Activated T-cell treated with anti-CD3 and anti-CD28 coated beads for 1 hour (primary cell): ENCODE results near the gene PTK6.

ENCODE experiments used
- DNase-seq: peaks from one replicate; pipeline ENCODE4 v3.0.0-alpha.2; 2020; ENCODE audit warnings: low read depth

Gene PTK6

DNA sequence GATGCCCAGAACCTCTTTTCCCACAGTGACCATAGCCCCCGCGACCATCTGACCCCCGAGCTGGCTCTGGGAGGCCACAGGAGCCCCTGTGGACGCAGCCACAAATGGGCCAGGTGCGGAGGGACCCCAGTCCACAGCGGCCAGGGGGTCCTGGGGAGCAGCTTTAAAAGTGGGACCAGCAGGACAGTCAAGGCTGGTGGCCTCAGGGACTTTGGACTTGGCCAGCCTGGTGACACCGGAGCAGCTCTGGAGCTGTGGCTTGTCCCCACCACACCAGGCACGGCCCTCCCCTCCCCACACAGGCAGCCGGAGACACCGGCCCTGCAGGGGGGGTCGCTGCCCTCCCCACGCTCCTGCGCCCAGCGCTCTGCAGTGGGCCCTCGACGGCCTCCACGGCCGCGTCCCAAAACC lies 20.3 kb upstream of the PTK6 start:
- no peak for DNase-seq

DNA sequence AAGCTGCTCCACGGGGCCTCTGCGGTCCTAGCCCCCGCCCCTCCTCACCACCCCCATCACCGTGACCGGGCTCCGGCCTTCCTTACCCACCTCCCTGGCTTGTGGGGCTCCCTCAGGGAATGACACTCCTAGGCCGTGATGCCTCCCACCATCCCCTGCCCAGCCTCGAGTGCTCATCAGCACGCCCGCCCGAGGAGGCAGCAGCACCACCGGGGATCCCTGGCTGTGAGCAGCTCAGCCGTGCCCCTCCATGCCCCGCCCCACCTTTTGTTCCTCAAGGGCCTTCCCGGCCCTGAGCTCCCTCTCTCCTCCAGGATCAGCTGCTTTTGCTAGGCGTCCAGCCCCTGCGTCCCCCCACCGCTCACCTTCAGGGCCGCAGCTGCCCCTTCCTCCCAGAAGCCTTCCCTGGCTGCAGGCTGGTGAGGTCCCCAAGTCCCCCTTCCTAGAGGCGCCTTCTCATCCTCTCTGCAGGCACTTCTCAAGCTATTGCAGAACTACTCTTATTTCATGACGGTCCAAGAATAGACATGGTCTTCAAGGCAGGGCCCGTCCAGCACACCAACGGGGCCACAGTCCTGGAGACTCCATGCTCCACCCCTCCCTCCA lies 19.8 kb upstream of the PTK6 start:
- DNase-seq, result no peak

DNA sequence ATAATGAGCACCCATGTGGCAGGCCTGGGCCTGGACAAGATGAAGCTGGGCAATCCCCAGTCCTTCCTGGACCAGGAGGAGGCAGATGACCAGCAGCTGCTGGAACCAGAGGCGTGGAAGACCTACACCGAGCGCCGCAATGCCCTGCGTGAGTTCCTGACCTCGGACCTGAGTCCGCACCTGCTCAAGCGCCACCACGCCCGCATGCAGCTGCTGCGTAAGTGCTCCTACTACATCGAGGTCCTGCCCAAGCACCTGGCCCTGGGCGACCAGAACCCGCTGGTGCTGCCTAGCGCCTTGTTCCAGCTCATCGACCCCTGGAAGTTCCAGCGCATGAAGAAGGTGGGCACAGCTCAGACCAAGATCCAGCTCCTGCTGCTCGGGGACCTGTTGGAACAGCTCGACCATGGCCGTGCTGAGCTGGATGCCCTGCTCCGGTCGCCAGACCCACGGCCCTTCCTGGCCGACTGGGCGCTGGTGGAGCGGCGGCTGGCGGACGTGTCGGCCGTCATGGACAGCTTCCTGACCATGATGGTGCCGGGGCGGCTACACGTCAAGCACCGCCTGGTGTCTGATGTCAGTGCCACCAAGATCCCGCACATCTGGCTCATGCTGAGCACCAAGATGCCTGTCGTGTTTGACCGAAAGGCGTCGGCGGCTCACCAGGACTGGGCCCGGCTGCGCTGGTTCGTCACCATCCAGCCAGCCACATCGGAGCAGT lies 18.6 kb upstream of the PTK6 start:
- DNase-seq, result no peak

DNA sequence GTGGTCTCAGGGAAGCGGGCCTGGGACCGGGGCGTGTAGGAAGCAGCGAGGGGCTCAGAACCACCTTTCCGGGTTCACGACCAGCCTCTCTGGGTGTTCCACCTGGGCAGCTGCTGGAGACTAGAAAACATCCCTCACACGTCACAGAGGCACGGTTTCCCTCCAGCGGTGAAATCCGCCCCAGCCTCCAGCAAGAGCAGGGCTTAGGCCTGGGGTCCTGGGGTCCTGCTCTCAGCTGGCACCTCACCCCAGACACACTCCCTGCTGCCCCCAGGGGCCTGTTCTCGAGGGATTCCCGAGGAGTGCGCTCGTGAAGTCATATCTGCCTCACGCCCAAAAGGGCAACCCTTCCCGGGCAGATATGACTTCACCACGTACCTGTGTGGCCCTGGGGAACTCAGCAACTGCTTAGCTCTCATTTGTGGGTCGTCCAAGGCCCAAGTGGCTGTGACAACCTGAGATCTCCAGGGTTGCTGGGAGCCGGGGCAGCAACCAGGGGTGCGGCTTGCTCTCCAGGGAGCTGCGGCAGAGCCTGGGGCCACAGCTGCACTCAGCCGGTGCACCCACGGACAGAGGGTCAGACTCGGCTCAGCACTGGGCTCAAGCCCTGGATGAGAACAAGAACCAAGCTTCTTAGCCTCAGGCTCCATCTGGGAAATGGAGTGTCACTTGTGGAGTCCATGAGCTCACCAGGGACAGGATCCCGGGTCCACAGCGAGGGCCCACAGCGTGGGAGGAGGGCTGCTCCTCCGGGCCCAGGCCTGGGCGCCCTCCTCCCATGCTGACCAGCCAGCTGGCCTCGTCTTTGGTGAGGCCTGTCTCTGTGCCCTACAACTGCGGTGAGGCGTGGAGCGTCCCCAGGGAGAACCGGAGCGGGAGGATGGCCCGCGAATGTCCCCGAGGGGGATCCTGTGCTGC lies 17.4 kb upstream of the PTK6 start:
- DNase-seq, result no peak

DNA sequence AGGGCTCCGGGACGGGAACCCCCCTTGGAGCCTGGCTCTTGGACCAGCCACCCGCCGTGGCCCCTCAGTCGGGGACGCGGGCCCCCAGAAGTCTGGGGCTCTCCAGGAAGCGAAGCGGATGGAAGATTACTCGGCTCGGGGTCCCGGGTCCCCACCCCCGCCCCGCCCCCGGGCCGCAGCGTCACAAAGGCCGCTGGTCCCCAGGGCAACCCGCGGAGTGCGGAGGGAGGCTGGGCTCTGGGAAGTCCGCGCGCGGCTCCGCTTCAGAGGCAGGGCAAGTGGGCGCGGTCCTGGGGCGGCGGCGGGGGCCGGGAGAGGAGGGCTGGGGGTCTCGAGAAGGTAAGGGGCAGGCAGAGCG lies 16.7 kb upstream of the PTK6 start, which contains the start of gene FNDC11:
Gene FNDC11, plus strand, starts transcription at position 227 of the 358 bp plus-strand sequence. CDS start 1,505 bp downstream, outside the sequence.
- no peak for DNase-seq

DNA sequence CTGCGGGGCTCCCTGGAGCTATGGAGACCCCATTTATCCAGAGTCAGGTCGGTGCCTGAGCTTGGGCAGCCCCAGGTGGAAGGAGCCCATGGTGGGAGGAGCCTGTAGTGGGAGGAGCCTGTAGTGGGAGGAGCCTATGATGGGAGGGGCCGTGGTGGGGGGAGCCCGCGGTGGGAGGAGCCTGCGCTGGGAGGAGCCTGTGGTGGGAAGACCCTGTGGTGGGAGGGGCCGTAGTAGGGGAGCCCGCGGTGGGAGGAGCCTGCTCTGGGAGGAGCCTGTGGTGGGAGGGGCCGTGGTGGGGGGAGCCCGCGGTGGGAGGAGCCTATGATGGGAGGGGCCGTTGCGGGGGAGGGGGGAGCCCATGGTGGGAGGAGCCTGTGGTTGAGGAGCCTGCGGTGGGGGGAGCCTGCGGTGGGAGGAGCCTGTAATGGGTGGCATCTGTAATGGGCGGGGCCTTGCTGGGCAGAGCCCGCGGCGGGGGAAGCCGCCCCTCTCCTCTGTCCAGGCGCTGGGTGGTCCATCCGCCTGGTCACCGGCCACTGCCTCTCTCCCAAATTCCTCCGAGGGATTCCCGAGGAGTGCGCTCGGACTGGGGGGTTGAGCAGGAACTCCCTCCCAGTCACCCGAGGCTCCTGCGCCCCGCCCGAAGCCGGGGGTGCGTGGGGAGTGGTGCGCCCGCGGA lies 16.2 kb upstream of the PTK6 start:
- DNase-seq, result peak; percentile 84

DNA sequence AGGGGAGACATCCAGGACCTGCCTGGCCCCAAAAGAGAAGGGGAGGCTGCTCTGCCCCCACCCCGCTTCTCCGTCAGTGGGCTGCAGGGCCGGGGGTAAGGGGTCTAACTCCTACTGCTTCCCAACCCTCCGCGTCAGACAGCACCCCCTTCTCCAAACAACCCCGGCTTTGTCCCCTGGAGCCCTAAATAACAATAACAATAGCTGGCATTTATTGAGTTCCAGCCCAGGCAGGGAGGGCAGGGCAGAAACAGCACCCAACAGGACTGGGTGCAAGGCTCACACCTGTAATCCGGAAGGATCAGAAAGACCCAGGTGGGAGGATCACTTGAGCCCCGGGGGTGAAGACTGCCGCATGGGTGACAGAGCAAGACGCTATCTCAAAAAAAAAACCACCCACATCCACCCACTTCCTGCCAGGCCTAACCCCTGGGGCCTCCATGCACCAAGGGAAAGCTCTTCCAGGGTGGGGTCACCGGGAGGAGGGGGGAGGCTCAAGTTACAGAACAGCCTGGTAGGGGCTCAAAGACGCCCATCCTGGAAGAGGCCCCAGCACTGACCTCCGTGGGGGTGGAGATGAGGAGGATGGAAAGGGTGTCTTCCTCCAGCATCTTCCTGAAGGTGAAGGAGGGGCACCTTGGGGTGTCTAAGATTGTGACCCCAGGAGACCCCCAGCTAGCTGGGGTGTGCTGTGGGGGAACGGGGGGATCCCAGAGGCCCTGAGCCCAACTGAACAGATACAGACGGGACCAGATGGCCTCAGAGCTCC lies 15.5 kb upstream of the PTK6 start:
- DNase-seq, result no peak

DNA sequence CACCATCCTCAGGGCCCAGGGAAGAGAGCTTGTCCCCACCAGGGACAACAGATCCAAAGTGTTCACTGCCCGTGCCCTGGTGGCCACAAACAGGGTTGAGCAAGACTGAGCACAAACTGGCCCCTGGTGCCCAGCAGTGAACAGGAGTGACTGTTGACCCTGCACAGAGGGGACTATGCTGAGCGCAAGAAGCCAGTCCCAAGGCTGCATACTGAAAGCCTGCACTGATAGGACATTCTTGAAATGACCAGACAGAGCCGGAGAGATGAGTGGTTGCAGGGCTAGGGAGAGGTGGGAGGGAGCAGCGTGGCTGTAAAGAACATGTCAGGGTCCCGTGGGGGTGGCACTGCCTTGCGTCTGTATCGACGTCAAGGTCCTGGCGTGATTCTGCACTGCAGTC lies 13.9 kb upstream of the PTK6 start:
- no peak for DNase-seq

DNA sequence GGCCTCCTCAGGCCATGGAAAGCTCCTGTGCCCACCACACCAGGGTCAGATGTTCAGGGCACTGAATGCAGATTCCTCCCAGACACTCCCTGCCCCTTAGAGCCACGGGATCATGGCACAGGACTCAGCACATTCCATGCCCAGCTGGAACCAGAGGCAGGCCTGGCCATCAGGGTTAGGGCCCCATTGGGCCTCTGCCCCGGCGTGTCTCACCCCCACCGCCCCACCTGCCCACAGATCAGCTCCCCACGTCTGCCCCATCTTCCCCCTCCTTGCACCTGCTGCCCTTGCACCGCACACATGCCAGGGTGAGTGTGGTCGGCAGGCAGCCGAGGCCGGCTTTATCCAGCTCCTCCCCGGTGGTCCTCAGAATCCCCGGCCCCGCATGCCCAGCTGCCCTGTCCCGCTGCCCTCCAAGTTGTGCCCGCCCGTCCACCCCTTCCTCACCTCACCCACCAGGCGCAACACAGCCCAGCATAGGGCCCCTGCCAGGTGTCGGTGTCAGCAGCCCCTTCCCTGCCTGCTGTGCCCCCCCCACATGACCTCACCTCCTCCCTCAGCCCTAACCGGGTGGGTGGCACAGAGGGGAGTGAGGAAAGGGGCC lies 12.6 kb upstream of the PTK6 start:
- no peak for DNase-seq

DNA sequence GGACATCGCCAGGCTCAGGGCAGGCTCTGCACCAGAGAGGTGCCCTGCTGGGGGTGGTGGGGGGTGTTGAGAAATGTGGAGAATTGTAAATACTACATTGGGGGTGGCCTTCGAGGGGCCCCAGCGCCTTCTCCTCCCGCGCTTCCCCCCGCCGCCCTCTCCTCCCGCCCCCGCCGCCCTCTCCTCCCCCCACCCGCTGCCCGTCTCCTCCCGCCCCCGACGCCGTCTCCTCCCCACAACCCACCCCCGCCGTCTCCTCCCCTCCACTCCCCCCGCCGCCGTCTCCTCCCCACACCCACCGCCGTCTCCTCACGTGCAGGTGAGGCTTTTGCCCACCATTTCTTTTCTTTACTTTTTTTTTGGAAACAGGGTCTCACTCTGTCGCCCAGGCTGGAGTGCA lies 11.8 kb upstream of the PTK6 start:
- no peak for DNase-seq

DNA sequence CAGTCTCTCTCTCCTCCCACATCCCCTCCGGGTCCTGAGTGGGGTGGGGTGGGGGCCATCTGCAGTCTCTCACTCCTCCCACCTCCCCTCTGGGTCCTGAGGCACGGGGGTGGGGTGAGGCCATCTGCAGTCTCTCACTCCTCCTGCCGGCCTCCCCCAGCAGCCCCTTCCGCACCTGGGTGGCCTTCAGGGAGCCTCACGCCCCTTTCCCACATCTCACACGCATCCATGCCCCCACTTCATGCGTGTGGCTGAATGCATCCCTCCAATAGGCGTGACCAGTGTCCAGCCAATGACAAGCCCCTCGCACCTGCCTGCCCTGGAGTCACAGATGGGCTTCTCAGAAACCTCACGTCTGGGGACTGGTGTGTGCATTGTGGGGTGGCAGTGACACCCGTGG lies 11.4 kb upstream of the PTK6 start:
- no peak for DNase-seq

DNA sequence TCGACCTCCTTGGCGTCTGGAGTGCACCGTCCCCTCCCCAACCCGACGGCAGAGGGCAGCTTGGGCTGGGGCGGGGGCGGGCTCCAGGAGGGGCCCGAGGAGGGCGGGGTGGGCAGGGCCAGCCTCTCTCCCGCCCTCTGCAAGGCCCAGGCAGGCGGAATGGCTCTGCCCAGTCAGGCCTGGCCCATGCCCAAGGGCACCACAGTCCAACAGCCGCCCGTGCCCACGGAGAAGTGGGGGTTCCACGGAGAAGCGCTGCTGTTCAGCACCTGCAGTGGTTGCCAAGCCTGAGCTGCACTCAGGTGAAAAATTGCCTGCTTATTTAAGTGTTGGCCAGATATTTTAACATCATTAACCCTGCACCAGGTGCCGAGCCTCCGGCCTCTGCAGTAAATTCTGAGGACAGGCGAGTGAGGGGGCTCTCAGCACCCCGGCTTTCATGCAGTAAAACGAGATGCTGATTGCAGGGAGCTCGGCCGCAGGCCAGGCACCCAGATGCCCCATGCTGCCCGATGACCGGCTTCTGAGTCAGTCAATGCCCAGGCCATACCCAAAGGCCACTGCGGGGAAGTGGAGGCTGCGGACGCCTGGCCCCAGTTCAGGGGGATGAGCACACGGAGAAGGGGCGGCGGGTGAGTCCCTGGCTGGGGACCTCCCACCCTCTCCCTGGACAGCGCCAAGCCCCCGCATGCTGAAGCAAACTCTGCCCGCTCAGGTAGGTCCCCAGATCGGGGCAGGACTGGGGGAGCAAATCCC lies 10.7 kb upstream of the PTK6 start, which contains the start of gene SRMS:
Gene SRMS, minus strand, starts transcription at position 25 of the 756 bp plus-strand sequence. CDS start 286 bp downstream, outside the sequence.
- no peak for DNase-seq

DNA sequence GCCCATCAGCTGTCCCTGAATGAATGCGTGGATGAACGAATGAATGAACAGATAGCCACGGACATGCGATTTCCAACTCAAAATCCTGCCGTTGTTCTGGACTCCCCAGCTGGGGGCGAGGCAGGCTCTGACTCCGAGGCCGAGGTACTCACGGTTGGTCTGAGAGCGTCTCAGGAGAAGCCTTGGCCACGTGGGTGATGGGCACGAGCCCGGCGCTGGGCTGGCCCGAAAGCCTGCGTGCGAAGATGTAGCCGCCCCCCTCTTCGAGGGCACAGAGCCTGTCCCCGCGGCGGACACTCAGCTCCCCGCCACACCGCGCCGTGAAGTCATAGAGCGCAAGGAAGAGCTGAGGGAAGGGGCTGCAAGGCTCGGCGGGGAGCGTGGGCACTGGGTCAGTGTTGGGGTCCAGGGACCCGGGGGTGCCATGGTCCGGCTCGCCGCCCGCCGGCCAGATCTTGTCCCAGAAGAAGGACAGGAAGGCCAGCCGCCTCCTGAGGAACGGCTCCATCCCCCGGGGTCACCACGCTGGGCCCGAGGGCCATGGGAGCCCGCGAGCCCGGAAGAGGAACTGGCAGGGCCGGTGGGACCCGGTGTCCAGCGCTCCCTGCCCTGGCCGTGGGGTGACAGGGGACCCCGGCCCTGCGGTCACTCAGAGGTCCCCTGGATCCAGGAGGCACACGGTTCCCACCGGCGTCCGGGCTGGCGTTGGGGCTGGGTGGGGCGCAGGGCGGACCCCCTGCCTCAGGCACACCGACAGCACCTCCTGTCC lies 10.0 kb upstream of the PTK6 start:
- DNase-seq, result no peak

DNA sequence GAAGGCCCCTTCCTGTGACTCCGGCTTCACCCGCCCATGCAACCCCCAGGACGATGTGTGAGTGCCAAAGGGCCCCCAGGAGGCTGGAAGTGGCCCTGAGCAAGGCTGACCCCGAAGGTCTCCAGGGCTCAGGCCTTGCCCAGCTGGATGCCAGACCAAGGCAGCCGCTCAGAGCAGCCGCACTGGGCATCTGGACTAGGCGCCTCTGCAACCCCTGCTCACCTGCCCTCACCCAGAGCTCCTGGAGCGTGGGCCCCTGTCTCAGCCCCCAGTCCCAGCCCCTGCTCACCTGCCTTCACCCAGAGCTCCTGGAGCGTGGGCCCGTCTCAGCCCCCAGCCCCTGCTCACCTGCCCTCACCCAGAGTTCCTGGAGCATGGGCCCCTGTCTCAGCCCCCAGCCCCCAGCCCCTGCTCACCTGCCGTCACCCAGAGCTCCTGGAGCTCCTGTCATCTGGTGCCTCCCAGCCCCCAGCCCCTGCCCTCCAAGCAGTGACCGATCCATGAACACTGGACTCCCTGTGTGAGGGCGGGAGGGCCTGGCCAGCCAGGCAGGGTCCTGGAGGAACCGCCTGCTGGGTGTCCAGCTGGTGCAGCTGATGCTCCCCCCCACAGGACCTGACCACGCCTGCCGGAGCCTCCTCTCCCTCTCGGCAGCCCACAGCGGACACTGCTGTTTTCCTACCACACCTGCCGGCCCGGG lies 9.2 kb upstream of the PTK6 start:
- no peak for DNase-seq

DNA sequence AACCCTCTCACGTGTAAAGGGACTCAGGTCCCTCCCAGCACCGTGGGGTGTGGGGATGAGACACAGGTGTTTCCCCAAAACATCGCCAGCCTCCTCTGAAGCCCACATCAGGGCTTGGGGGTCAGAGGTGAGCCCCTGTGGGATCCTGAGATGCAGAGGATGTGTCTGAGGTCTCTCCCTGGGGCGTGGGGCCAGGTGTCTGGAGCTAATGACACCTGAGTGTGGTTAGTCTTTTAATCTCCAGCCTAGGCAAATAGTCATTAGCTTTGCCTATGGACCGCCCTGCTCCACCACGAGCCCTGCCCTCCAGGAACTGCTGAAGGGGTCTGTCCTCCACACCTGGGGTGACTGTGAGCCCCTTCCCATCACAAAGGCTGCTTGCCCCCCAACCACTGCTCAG lies 8.6 kb upstream of the PTK6 start:
- no peak for DNase-seq

DNA sequence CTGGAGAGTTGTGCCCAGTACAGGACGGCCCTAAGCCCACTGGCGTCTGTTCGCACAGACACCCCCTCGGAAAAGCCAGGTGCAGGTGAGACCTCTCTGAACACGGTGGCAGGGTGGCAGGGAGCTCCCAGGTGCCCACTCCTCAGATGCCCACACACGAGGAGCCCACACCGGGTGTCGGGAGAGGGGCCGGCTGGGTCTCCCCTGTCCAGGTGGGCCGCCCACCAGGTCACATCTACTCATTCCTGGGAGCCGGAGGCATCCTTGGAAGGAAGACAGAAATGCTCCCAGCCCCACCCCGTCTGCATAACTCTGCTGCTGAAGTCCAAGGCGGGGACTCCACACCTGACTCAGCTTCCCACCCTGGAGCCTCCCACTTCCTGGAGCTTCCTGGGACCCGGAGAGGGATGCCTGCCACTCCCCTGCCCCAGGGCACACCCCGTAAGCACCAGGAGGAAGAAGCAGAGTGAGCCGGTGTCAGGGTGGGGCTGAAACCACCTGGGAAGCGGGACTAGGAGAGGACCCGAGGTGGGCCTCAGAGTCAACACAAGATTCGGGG lies 7.9 kb upstream of the PTK6 start:
- no peak for DNase-seq

DNA sequence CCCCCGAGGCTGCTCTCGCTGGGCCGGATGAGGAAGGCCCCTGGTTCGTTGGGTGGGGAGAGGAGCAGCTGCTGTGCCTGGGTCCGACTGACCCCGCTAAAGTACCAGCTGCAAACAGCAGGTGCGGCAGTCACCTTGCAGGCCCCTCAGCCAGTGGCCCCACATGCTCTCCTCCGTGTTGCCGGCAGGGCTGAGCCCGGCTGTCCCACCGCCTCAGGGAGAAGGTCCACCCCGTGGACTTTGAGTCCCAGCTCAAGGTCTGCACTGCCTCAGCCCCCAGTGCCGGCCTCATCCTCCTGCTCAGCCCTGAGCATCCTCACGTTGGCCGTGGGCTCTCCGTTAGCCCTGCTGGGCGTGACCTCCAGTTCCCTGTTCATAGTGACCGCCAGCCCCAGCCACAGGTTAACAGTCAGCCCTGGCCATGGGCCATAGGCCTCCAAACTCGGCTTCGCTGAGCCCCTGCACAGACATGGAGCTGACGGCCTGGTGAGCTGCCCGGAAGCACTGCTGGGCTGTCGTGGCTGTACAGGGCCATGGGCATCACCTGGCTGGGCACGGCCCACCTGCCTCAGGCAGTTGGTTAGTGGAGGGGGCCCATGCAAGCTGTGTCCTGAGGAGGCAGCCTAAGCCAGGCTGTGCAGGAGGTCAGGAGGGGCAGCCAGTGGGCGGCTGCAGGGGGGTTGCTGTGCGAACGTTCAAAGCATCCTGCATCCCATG lies 7.2 kb upstream of the PTK6 start:
- no peak for DNase-seq

DNA sequence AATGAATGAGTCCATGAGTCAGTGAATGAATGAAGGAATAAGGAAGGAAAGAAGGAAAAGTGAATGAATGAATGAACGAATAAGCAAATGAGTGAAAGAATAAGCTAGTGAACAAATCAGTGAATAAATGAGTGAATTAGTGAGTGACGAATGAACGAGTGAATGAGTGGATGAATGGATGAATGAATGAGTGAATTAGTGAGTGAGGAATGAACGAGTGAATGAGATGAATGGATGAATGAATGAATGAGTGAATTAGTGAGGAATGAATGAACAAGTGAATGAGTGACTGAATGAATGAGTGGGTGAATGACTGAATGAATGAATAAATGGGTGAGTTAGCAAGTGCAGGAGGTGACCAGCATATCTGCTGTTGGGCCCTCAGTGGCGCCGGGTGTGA lies 6.6 kb upstream of the PTK6 start:
- DNase-seq, result no peak
